Measurements from ENCODE around the gene CD82. TPM values are rescaled to one million over a fixed set of nuclear protein-coding genes. Genes with fewer than 3 reads are reported as not detected.

Gene CD82
- polyA plus RNA-seq, 3 donors: 40.8 to 89.0 (median 43.0) TPM

- H3K4me3 ChIP-seq (replicated peaks in 1 of 3; ENCODE audit: low read depth in 2 of 3, low read length in 3 of 3): no peak overlapping the region
- Mint-ChIP-seq H3K36me3 (peaks cover 58 to 73% of the 10 kb centered on the region in 2 donors), H3K9me3 (peaks cover 0 to 3% (median 0%) of the 10 kb centered on the region in 7 donors), H3K27ac (peak overlapping the region in 2 of 7 donors; percentile 33 to 46), H3K4me3 (no peak overlapping the region), H3K4me1 (peaks cover 19% of the 10 kb centered on the region), H3K27me3 (ENCODE audit: low read depth in 3 of 3) (peaks cover 0 to under 1% (median 0%) of the 10 kb centered on the region in 3 donors)
- H3K9me3 ChIP-seq (replicated peaks in 1 of 2; ENCODE audit: control insufficient read depth in 1 of 2, insufficient read depth in 1 of 2, low read length in 2 of 2): no peaks in the 10 kb centered on the region
- intact Hi-C loops (cut with micrococcal nuclease): no loop called here
- no peak overlapping the region for H3K27ac ChIP-seq (ENCODE audit: low read depth in 1 of 2, low read length in 2 of 2)
- peak in 1 of 3 donors; percentile 24 for DNase-seq
- 47% methylated on average over 9 of the region's 13 CpGs for WGBS (ENCODE audit: insufficient coverage)
- no peaks in the 10 kb centered on the region for H3K27me3 ChIP-seq (ENCODE audit: control insufficient read depth in 2 of 2, insufficient read depth in 2 of 2, low read length in 2 of 2)
- no peak for TF ChIP-seq CTCF (IDR thresholded peaks at IDR 0.05)
- peaks cover 10 to 58% of the 10 kb centered on the region in 2 donors for H3K36me3 ChIP-seq (replicated peaks in 1 of 2; ENCODE audit: control insufficient read depth in 1 of 2, insufficient read depth in 2 of 2, low read length in 2 of 2)
- peaks cover 14 to 15% of the 10 kb centered on the region in 2 donors for H3K4me1 ChIP-seq (ENCODE audit: control insufficient read depth in 1 of 2, insufficient read depth in 2 of 2, low read length in 2 of 2)
- H2AFZ ChIP-seq (ENCODE audit: insufficient read depth, low read depth, low read length, poor library complexity, severe bottlenecking): no peak overlapping the region
- H3K4me2 ChIP-seq (replicated peaks; ENCODE audit: extremely low read depth, low read length, poor library complexity, severe bottlenecking): no peak overlapping the region
- H3K79me2 ChIP-seq (ENCODE audit: insufficient read depth, low read length): no peaks in the 10 kb centered on the region
- no peak overlapping the region for H3K9ac ChIP-seq (ENCODE audit: insufficient read depth, low read length, poor library complexity, severe bottlenecking)
- no peaks in the 10 kb centered on the region for H4K20me1 ChIP-seq (ENCODE audit: insufficient read depth, low read length)
Observed at GRCh38 chr11:44596525-44597276, 31.2 kb downstream of the CD82 start.

- H3K9me3 ChIP-seq (replicated peaks in 1 of 2; ENCODE audit: control insufficient read depth in 1 of 2, insufficient read depth in 1 of 2, low read length in 2 of 2): no peaks in the 10 kb centered on the region
- H3K4me3 ChIP-seq (replicated peaks in 1 of 3; ENCODE audit: low read depth in 2 of 3, low read length in 3 of 3): no peak overlapping the region
- no peak overlapping the region for H3K9ac ChIP-seq (ENCODE audit: insufficient read depth, low read length, poor library complexity, severe bottlenecking)
- H3K36me3 ChIP-seq (replicated peaks in 1 of 2; ENCODE audit: control insufficient read depth in 1 of 2, insufficient read depth in 2 of 2, low read length in 2 of 2): peaks cover 10 to 66% of the 10 kb centered on the region in 2 donors
- H3K4me1 ChIP-seq (ENCODE audit: control insufficient read depth in 1 of 2, insufficient read depth in 2 of 2, low read length in 2 of 2): peaks cover 6 to 7% of the 10 kb centered on the region in 2 donors
- H3K4me3 Mint-ChIP-seq: no peak overlapping the region
- H3K27me3 Mint-ChIP-seq (ENCODE audit: low read depth in 3 of 3): no peaks in the 10 kb centered on the region
- intact Hi-C loops (cut with micrococcal nuclease): no loop called here
- H3K4me2 ChIP-seq (replicated peaks; ENCODE audit: extremely low read depth, low read length, poor library complexity, severe bottlenecking): no peak overlapping the region
- H3K27me3 ChIP-seq (ENCODE audit: control insufficient read depth in 2 of 2, insufficient read depth in 2 of 2, low read length in 2 of 2): no peaks in the 10 kb centered on the region
- H3K4me1 Mint-ChIP-seq: peaks cover 11% of the 10 kb centered on the region
- no peak for TF ChIP-seq CTCF (IDR thresholded peaks at IDR 0.05)
- 70% methylated on average over 2 of the region's 5 CpGs for WGBS (ENCODE audit: insufficient coverage)
- H4K20me1 ChIP-seq (ENCODE audit: insufficient read depth, low read length): no peaks in the 10 kb centered on the region
- no peaks in the 10 kb centered on the region for H3K79me2 ChIP-seq (ENCODE audit: insufficient read depth, low read length)
- H3K27ac ChIP-seq (ENCODE audit: low read depth in 1 of 2, low read length in 2 of 2): no peak overlapping the region
- DNase-seq: no peak
- peaks cover 0 to 1% (median 0%) of the 10 kb centered on the region in 7 donors for H3K9me3 Mint-ChIP-seq
- peaks cover 57 to 75% of the 10 kb centered on the region in 2 donors for H3K36me3 Mint-ChIP-seq
- H2AFZ ChIP-seq (ENCODE audit: insufficient read depth, low read depth, low read length, poor library complexity, severe bottlenecking): no peak overlapping the region
- peak overlapping the region in 2 of 7 donors; percentile 10 to 33 for H3K27ac Mint-ChIP-seq
Observed at GRCh38 chr11:44597358-44598012, 32.0 kb downstream of the CD82 start.

Measured in CD14-positive monocyte (primary cell).